Progenitor cell of endocrine pancreas (in vitro differentiated cells): ENCODE measurements around the gene ZDHHC5. TPM values are rescaled to one million over a fixed set of nuclear protein-coding genes. Genes with fewer than 3 reads are reported as not detected.

Experiments
- DNase-seq: peaks from one replicate; pipeline ENCODE4 v3.0.0; 2021; ENCODE audit warnings: low spot score; ENCODE audit not compliant: unreplicated experiment
- H3K27ac Mint-ChIP-seq: 2 replicates; pipeline ENCODE4 v1.8.0; 2021; ENCODE audit warnings: mild to moderate bottlenecking, moderate library complexity, mixed read lengths
- H3K27me3 Mint-ChIP-seq: 2 replicates; pipeline ENCODE4 v1.8.0; 2021; ENCODE audit warnings: mixed read lengths
- H3K36me3 Mint-ChIP-seq: 2 replicates; pipeline ENCODE4 v1.8.0; 2022; ENCODE audit warnings: mixed read lengths; ENCODE audit not compliant: insufficient read depth
- H3K4me1 Mint-ChIP-seq: 2 replicates; pipeline ENCODE4 v1.8.0; 2021; ENCODE audit warnings: low read depth, mixed read lengths
- H3K4me3 Mint-ChIP-seq: 2 replicates; pipeline ENCODE4 v1.8.0; 2021; ENCODE audit warnings: low read depth, mild to moderate bottlenecking, moderate library complexity, mixed read lengths
- H3K9me3 Mint-ChIP-seq: 2 replicates; pipeline ENCODE4 v1.8.0; 2021; ENCODE audit warnings: low read depth, mixed read lengths
- total RNA-seq: library from RNA; stranded (reverse); gene quantifications from 2 replicates; pipeline ENCODE4 v1.2.1, GENCODE V29; 2021
- TF ChIP-seq, protein P1 (sequence below): fragments of 200-600 bp; sonication (generic); IDR thresholded peaks from one replicate; pipeline ENCODE4 v1.5.0; 2021; ENCODE audit warnings: antibody characterized with exemption, mild to moderate bottlenecking; ENCODE audit not compliant: unreplicated experiment

ZDHHC5 gene
- total RNA-seq, 1 donor from 2014 or later, result 56.7 TPM

GRCh38 chr11:57644748-57645688 is 22.9 kb upstream of the ZDHHC5 start:
- Mint-ChIP-seq H3K27ac (peak overlapping the region; percentile 78), H3K4me3 (no peak overlapping the region), H3K4me1 (peaks cover 77% of the 10 kb centered on the region), H3K27me3 (no peaks in the 10 kb centered on the region), H3K36me3 (peaks cover 11% of the 10 kb centered on the region), H3K9me3 (no peaks in the 10 kb centered on the region)
- TF ChIP-seq, protein P1, sequence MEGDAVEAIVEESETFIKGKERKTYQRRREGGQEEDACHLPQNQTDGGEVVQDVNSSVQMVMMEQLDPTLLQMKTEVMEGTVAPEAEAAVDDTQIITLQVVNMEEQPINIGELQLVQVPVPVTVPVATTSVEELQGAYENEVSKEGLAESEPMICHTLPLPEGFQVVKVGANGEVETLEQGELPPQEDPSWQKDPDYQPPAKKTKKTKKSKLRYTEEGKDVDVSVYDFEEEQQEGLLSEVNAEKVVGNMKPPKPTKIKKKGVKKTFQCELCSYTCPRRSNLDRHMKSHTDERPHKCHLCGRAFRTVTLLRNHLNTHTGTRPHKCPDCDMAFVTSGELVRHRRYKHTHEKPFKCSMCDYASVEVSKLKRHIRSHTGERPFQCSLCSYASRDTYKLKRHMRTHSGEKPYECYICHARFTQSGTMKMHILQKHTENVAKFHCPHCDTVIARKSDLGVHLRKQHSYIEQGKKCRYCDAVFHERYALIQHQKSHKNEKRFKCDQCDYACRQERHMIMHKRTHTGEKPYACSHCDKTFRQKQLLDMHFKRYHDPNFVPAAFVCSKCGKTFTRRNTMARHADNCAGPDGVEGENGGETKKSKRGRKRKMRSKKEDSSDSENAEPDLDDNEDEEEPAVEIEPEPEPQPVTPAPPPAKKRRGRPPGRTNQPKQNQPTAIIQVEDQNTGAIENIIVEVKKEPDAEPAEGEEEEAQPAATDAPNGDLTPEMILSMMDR, result peak; percentile 89
- DNase-seq, result peak; percentile 78

DNA sequence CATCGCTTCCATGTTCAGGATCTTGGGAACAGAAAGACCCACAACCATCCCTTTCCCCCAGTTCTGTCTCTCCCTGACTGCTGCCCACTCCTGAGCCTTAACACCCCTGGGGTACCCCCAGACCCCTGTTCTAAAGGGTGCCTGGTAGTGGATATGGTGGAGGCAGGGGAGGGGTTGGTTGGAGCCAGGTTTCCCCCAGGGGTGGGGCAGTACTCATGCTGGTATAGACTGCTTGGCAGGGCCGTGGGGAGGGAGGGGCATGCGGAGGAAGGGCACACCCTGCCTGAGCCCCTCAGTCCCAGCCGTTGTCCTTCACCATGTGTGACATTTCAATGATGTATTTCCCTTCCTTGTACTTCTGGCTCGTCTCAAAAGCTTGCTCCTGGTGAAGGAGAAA is 22.2 kb upstream of the ZDHHC5 start:
- Mint-ChIP-seq H3K9me3 (no peaks in the 10 kb centered on the region), H3K27me3 (no peaks in the 10 kb centered on the region), H3K27ac (peak overlapping the region; percentile 76), H3K4me1 (peaks cover 75% of the 10 kb centered on the region), H3K36me3 (peaks cover 9% of the 10 kb centered on the region), H3K4me3 (no peak overlapping the region)
- no peak for DNase-seq
- TF ChIP-seq, protein P1, result no peak

- DNase-seq, result no peak
- Mint-ChIP-seq H3K27ac (peak overlapping the region; percentile 76), H3K4me3 (peak overlapping the region; percentile 67), H3K36me3 (peaks cover 8% of the 10 kb centered on the region), H3K9me3 (no peaks in the 10 kb centered on the region), H3K27me3 (no peaks in the 10 kb centered on the region), H3K4me1 (peaks cover 75% of the 10 kb centered on the region)
- TF ChIP-seq, protein P1, result no peak
These were observed 21.6 kb upstream of the ZDHHC5 start for GRCh38 chr11:57646194-57646798.

- Mint-ChIP-seq H3K4me1 (peaks cover 71% of the 10 kb centered on the region), H3K36me3 (peaks cover 8% of the 10 kb centered on the region), H3K9me3 (no peaks in the 10 kb centered on the region), H3K4me3 (peak overlapping the region; percentile 67), H3K27me3 (no peaks in the 10 kb centered on the region), H3K27ac (peak overlapping the region; percentile 65)
- TF ChIP-seq, protein P1, result no peak
- DNase-seq, result no peak
These were observed 21.1 kb upstream of the ZDHHC5 start for GRCh38 chr11:57646799-57647303.

GRCh38 chr11:57647372-57647771 is 20.5 kb upstream of the ZDHHC5 start:
- TF ChIP-seq, protein P1, result no peak
- Mint-ChIP-seq H3K27me3 (no peaks in the 10 kb centered on the region), H3K4me1 (peaks cover 71% of the 10 kb centered on the region), H3K36me3 (peaks cover 8% of the 10 kb centered on the region), H3K27ac (peak overlapping the region; percentile 78), H3K9me3 (no peaks in the 10 kb centered on the region), H3K4me3 (peak overlapping the region; percentile 67)
- no peak for DNase-seq
